H1 (cell line): Measurements from ENCODE around the gene DOCK3. TPM values are rescaled to one million over a fixed set of nuclear protein-coding genes. Genes with fewer than 3 reads are reported as not detected.

Experiments used
- ATF2 ChIP-seq: IDR thresholded peaks from 2 replicates; pipeline ENCODE4 v1.6.1; 2012; ENCODE audit warnings: low read length, inconsistent platforms
- CTCF ChIP-seq, 3 experiments: IDR thresholded peaks; 1 replicate in 2 of 3; 2 replicates in 1 of 3; pipeline versions ENCODE4 v1.5.1 to v1.6.1; 2011; ENCODE audit warnings: low read length in 3 of 3, mild to moderate bottlenecking in 3 of 3, inconsistent platforms in 2 of 3, low read depth in 1 of 3, moderate library complexity in 1 of 3; ENCODE audit not compliant: insufficient read depth in 1 of 3; ENCODE audit errors: control extremely low read depth in 1 of 3
- NANOG ChIP-seq: IDR thresholded peaks from 2 replicates; pipeline ENCODE4 v1.6.1; 2011; ENCODE audit warnings: low read length, low read depth, mild to moderate bottlenecking, inconsistent platforms; ENCODE audit not compliant: insufficient read depth, poor library complexity, severe bottlenecking
- RBBP5 ChIP-seq: IDR thresholded peaks from 2 replicates; pipeline ENCODE4 v1.7.1; 2012; ENCODE audit warnings: low read depth, mild to moderate bottlenecking, inconsistent platforms, low read length, moderate library complexity, borderline replicate concordance
- RNF2 ChIP-seq: fragments of 200-900, 300-1000 bp; sonication (generic); IDR thresholded peaks from 2 replicates; pipeline ENCODE4 v1.7.1; 2016; ENCODE audit warnings: borderline replicate concordance, low read depth, mild to moderate bottlenecking, antibody characterized with exemption, low read length; ENCODE audit not compliant: poor library complexity, severe bottlenecking; ENCODE audit errors: missing control alignments
- RXRA ChIP-seq: IDR thresholded peaks from 2 replicates; pipeline ENCODE4 v1.6.1; 2011; ENCODE audit warnings: low read depth, mild to moderate bottlenecking, low read length, moderate library complexity; ENCODE audit not compliant: insufficient read depth
- polyA plus RNA-seq, 7 experiments: library from polyadenylated mRNA; depleted of rRNA in 3 of 7; stranded (reverse) in 5 of 7; unstranded in 2 of 7; fragments of >200 nt in 5 of 7; fragments of 200-250 nt in 2 of 7; gene quantifications; 1 replicate in 5 of 7; 2 replicates in 1 of 7; 4 replicates in 1 of 7; pipeline versions ENCODE4 v1.2.1 to v1.2.3, GENCODE V29; 2011 to 2013; ENCODE audit warnings: missing spikeins in 2 of 7, mixed read lengths in 2 of 7
- total RNA-seq: library from RNA; stranded (reverse); fragmentation: NEBNext Ultra II Directional; extraction: Animal tissue kit (Norgen Biotek cat#: 25700); gene quantifications from 2 replicates; pipeline ENCODE4 v1.2.1, GENCODE V29; 2021
- TF ChIP-seq, protein P1 (sequence below): IDR thresholded peaks from 2 replicates; pipeline ENCODE4 v1.6.1; 2012; ENCODE audit warnings: inconsistent platforms

The DOCK3 gene
- total and polyA plus RNA-seq, 2 of the 8 experiments (the other 6 are each of a cell fraction or from before 2014, with no cell fraction given) = 2.7 to 5.0 TPM

GRCh38 chr3:50890688-50891344 lies 216.1 kb downstream of the DOCK3 start (continued):
- no peak for TF ChIP-seq ATF2
- no peak for TF ChIP-seq RXRA
- TF ChIP-seq RNF2 = no peak
- no peak for TF ChIP-seq RBBP5
- no peak for TF ChIP-seq CTCF (IDR thresholded peaks at IDR 0.05; ENCODE audit: control extremely low read depth in 1 of 3, insufficient read depth in 1 of 3, low read depth in 1 of 3, low read length in 3 of 3)
- TF ChIP-seq, protein P1, sequence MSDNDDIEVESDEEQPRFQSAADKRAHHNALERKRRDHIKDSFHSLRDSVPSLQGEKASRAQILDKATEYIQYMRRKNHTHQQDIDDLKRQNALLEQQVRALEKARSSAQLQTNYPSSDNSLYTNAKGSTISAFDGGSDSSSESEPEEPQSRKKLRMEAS = no peak
- no peak for TF ChIP-seq NANOG
